Measurements from ENCODE around the gene TUBGCP6. TPM values are rescaled to one million over a fixed set of nuclear protein-coding genes. Genes with fewer than 3 reads are reported as not detected.

The TUBGCP6 gene
- total and polyA plus RNA-seq, 5 donors, result 20.4 to 22.8 (median 22.6) TPM

- WGBS, result 94% methylated on average over 29 of the region's 34 CpGs
- no peak overlapping the region for H3K4me3 ChIP-seq (ENCODE audit: low read length)
- no peaks in the 10 kb centered on the region for H3K4me1 ChIP-seq (ENCODE audit: control insufficient read depth, insufficient read depth, low read length)
- H3K9me3 ChIP-seq (ENCODE audit: control insufficient read depth, low read length), result no peaks in the 10 kb centered on the region
- intact Hi-C loops (cut with DNase I), result no loop called here
- no peak overlapping the region for H3K27ac ChIP-seq (ENCODE audit: low read length)
- no peaks in the 10 kb centered on the region for H3K27me3 ChIP-seq (ENCODE audit: control insufficient read depth, insufficient read depth)
- DNase-seq (no peak), ATAC-seq (no peak)
These were observed 40.9 kb upstream of the TUBGCP6 start for GRCh38 chr22:50285568-50286229.

- ATAC-seq (no peak), DNase-seq (no peak)
- Histone ChIP-seq H3K27me3 (ENCODE audit: control insufficient read depth, insufficient read depth) (no peaks in the 10 kb centered on the region), H3K9me3 (ENCODE audit: control insufficient read depth, low read length) (no peaks in the 10 kb centered on the region), H3K27ac (ENCODE audit: low read length) (no peak overlapping the region), H3K4me3 (ENCODE audit: low read length) (no peak overlapping the region), H3K4me1 (ENCODE audit: control insufficient read depth, insufficient read depth, low read length) (no peaks in the 10 kb centered on the region)
- intact Hi-C loops (cut with DNase I), result no loop called here
- WGBS, result 87% methylated on average over 13 of the region's 13 CpGs
These were observed 39.7 kb upstream of the TUBGCP6 start for GRCh38 chr22:50284479-50284878.

- Histone ChIP-seq H3K9me3 (ENCODE audit: control insufficient read depth, low read length) (no peaks in the 10 kb centered on the region), H3K27me3 (ENCODE audit: control insufficient read depth, insufficient read depth) (no peaks in the 10 kb centered on the region), H3K4me3 (ENCODE audit: low read length) (no peak overlapping the region), H3K27ac (ENCODE audit: low read length) (no peak overlapping the region), H3K4me1 (ENCODE audit: control insufficient read depth, insufficient read depth, low read length) (no peaks in the 10 kb centered on the region)
- DNase-seq (no peak), ATAC-seq (no peak)
- intact Hi-C loops (cut with DNase I), result no loop called here
- 94% methylated on average over 30 of the region's 30 CpGs for WGBS
These were observed 39.0 kb upstream of the TUBGCP6 start for GRCh38 chr22:50283821-50284220.

- peak overlapping the region; percentile 32 for H3K27ac ChIP-seq (ENCODE audit: low read length)
- intact Hi-C loops (cut with DNase I), result no loop called here
- WGBS, result 80% methylated on average over 45 of the region's 45 CpGs
These were observed 37.7 kb upstream of the TUBGCP6 start for GRCh38 chr22:50282361-50283155.

GRCh38 chr22:50281957-50282356 lies 37.1 kb upstream of the TUBGCP6 start:
- 65% methylated on average over 25 of the region's 25 CpGs for WGBS
- H3K27me3 ChIP-seq (ENCODE audit: control insufficient read depth, insufficient read depth), result no peaks in the 10 kb centered on the region
- ATAC-seq (peak; percentile 47 to 57), DNase-seq (peak in 2 of 3 donors; percentile 81 to 86)
- H3K27ac ChIP-seq (ENCODE audit: low read length), result peak overlapping the region; percentile 32
- intact Hi-C loops (cut with DNase I), result no loop called here
- no peaks in the 10 kb centered on the region for H3K9me3 ChIP-seq (ENCODE audit: control insufficient read depth, low read length)
- no peak overlapping the region for H3K4me3 ChIP-seq (ENCODE audit: low read length)
- H3K4me1 ChIP-seq (ENCODE audit: control insufficient read depth, insufficient read depth, low read length), result no peaks in the 10 kb centered on the region

More at GRCh38 chr22:50282361-50283155, 37.7 kb upstream of the TUBGCP6 start:
- DNase-seq, result no peak
- no peaks in the 10 kb centered on the region for H3K27me3 ChIP-seq (ENCODE audit: control insufficient read depth, insufficient read depth)
- H3K4me3 ChIP-seq (ENCODE audit: low read length), result no peak overlapping the region
- no peaks in the 10 kb centered on the region for H3K4me1 ChIP-seq (ENCODE audit: control insufficient read depth, insufficient read depth, low read length)
- ATAC-seq, result peak; percentile 20 to 27
- no peaks in the 10 kb centered on the region for H3K9me3 ChIP-seq (ENCODE audit: control insufficient read depth, low read length)

GRCh38 chr22:50281384-50281760 lies 36.5 kb upstream of the TUBGCP6 start:
- WGBS, result 92% methylated on average over 36 of the region's 36 CpGs
- DNase-seq (no peak), ATAC-seq (no peak)
- Histone ChIP-seq H3K4me1 (ENCODE audit: control insufficient read depth, insufficient read depth, low read length) (no peaks in the 10 kb centered on the region), H3K4me3 (ENCODE audit: low read length) (no peak overlapping the region), H3K27ac (ENCODE audit: low read length) (no peak overlapping the region), H3K9me3 (ENCODE audit: control insufficient read depth, low read length) (no peaks in the 10 kb centered on the region), H3K27me3 (ENCODE audit: control insufficient read depth, insufficient read depth) (no peaks in the 10 kb centered on the region)
- intact Hi-C loops (cut with DNase I), result no loop called here

- ATAC-seq (no peak), DNase-seq (no peak)
- H3K4me1 ChIP-seq (ENCODE audit: control insufficient read depth, insufficient read depth, low read length), result no peaks in the 10 kb centered on the region
- no peaks in the 10 kb centered on the region for H3K9me3 ChIP-seq (ENCODE audit: control insufficient read depth, low read length)
- H3K27me3 ChIP-seq (ENCODE audit: control insufficient read depth, insufficient read depth), result no peaks in the 10 kb centered on the region
- 94% methylated on average over 47 of the region's 47 CpGs for WGBS
- H3K27ac ChIP-seq (ENCODE audit: low read length), result no peak overlapping the region
- no peak overlapping the region for H3K4me3 ChIP-seq (ENCODE audit: low read length)
- intact Hi-C loops (cut with DNase I), result no loop called here
These were observed 36.0 kb upstream of the TUBGCP6 start for GRCh38 chr22:50280708-50281383.

- intact Hi-C loops (cut with DNase I), result no loop called here
- DNase-seq, result no peak
- 93% methylated on average over 38 of the region's 38 CpGs for WGBS
- H3K27ac ChIP-seq (ENCODE audit: low read length), result no peak overlapping the region
- no peak overlapping the region for H3K4me3 ChIP-seq (ENCODE audit: low read length)
- H3K9me3 ChIP-seq (ENCODE audit: control insufficient read depth, low read length), result no peaks in the 10 kb centered on the region
- ATAC-seq, result no peak
- H3K4me1 ChIP-seq (ENCODE audit: control insufficient read depth, insufficient read depth, low read length), result no peaks in the 10 kb centered on the region
- H3K27me3 ChIP-seq (ENCODE audit: control insufficient read depth, insufficient read depth), result no peaks in the 10 kb centered on the region
These were observed 35.3 kb upstream of the TUBGCP6 start for GRCh38 chr22:50280022-50280707.

- intact Hi-C loops (cut with DNase I), result loop anchor here in 3 of 4 donors (5.0 kb wide), 2 partner anchors 33 to 48 kb away; partner anchors contain the start of gene DENND6B (in 3 of the 3)
- 89% methylated on average over 30 of the region's 30 CpGs for WGBS
These were observed 34.3 kb upstream of the TUBGCP6 start for GRCh38 chr22:50278956-50279619.

GRCh38 chr22:50278461-50278860 lies 33.6 kb upstream of the TUBGCP6 start:
- no peak for DNase-seq
- intact Hi-C loops (cut with DNase I), result loop anchor here in 3 of 4 donors (5.0 kb wide), 2 partner anchors 34 to 49 kb away; partner anchors contain the start of gene DENND6B (in 3 of the 3)
- WGBS, result 91% methylated on average over 21 of the region's 21 CpGs

More at GRCh38 chr22:50278956-50279619, 34.3 kb upstream of the TUBGCP6 start:
- Histone ChIP-seq H3K27ac (ENCODE audit: low read length) (no peak overlapping the region), H3K27me3 (ENCODE audit: control insufficient read depth, insufficient read depth) (no peaks in the 10 kb centered on the region), H3K4me3 (ENCODE audit: low read length) (no peak overlapping the region), H3K4me1 (ENCODE audit: control insufficient read depth, insufficient read depth, low read length) (no peaks in the 10 kb centered on the region), H3K9me3 (ENCODE audit: control insufficient read depth, low read length) (no peaks in the 10 kb centered on the region)
- DNase-seq (no peak), ATAC-seq (no peak)

More at GRCh38 chr22:50278461-50278860, 33.6 kb upstream of the TUBGCP6 start:
- no peak overlapping the region for H3K4me3 ChIP-seq (ENCODE audit: low read length)
- no peaks in the 10 kb centered on the region for H3K27me3 ChIP-seq (ENCODE audit: control insufficient read depth, insufficient read depth)
- H3K27ac ChIP-seq (ENCODE audit: low read length), result no peak overlapping the region
- no peak for ATAC-seq
- H3K4me1 ChIP-seq (ENCODE audit: control insufficient read depth, insufficient read depth, low read length), result no peaks in the 10 kb centered on the region
- H3K9me3 ChIP-seq (ENCODE audit: control insufficient read depth, low read length), result no peaks in the 10 kb centered on the region

Measured in right cardiac atrium (tissue), 5 donors.